SU-DHL-6 (cell line): ENCODE measurements around the gene KRT6A.
"Not testable (repeated sequence)": the region's sequence is repeated elsewhere in the genome, so short reads cannot be mapped to it uniquely, and the experiment has no call there.

Experiments used
- H2AFZ ChIP-seq: fragments of 200-600 bp; sonication (generic); 2 replicates; pipeline ENCODE4 v1.6.1; 2014; ENCODE audit warnings: low read depth, mild to moderate bottlenecking, moderate library complexity, mixed read lengths, antibody characterized with exemption, low read length; ENCODE audit not compliant: severe bottlenecking
- H3F3A ChIP-seq: fragments of 200-600 bp; shearing (Covaris generic); 2 replicates; pipeline ENCODE4 v1.6.0; 2016; ENCODE audit warnings: antibody characterized with exemption, mild to moderate bottlenecking; ENCODE audit not compliant: insufficient read depth
- H3K27ac ChIP-seq: fragments of 200-600 bp; sonication (generic); 2 replicates; pipeline ENCODE4 v1.5.1; 2016; ENCODE audit warnings: low read depth, mild to moderate bottlenecking, low read length, moderate library complexity, mixed read lengths
- H3K27me3 ChIP-seq: fragments of 200-600 bp; sonication (generic), shearing (Covaris generic); 2 replicates; pipeline ENCODE4 v1.6.0; 2014; ENCODE audit warnings: mild to moderate bottlenecking, low read length
- H3K36me3 ChIP-seq: fragments of 200-600 bp; sonication (generic); 2 replicates; pipeline ENCODE4 v1.6.1; 2014; ENCODE audit warnings: mild to moderate bottlenecking, low read length, mixed read lengths
- H3K4me2 ChIP-seq: fragments of 300-600, 200-600 bp; shearing (Covaris generic), sonication (generic); 2 replicates; pipeline ENCODE4 v1.6.0; 2014; ENCODE audit warnings: low read length, low read depth, mild to moderate bottlenecking; ENCODE audit not compliant: poor library complexity, severe bottlenecking
- H3K4me3 ChIP-seq: fragments of 200-600 bp; sonication (generic); 2 replicates; pipeline ENCODE4 v1.5.1; 2014; ENCODE audit warnings: antibody characterized with exemption, low read length, mild to moderate bottlenecking, mixed read lengths; ENCODE audit not compliant: insufficient read depth, poor library complexity, severe bottlenecking
- H3K79me2 ChIP-seq: fragments of 200-600 bp; sonication (generic); 2 replicates; pipeline ENCODE4 v1.6.1; 2014; ENCODE audit warnings: mild to moderate bottlenecking, low read length, moderate library complexity; ENCODE audit not compliant: insufficient read depth
- H3K9ac ChIP-seq: fragments of 200-600 bp; sonication (generic); 2 replicates; pipeline ENCODE4 v1.7.0; 2014; ENCODE audit warnings: mild to moderate bottlenecking, low read length
- H3K9me2 ChIP-seq: fragments of 200-600 bp; sonication (generic); replicated peaks from 2 replicates; pipeline ENCODE4 v1.6.1; 2014; ENCODE audit warnings: low read length; ENCODE audit not compliant: insufficient read depth
- H3K9me3 ChIP-seq: fragments of 200-600 bp; sonication (generic); 2 replicates; pipeline ENCODE4 v1.6.1; 2014; ENCODE audit warnings: low read length, mixed read lengths; ENCODE audit not compliant: insufficient read depth
- H4K20me1 ChIP-seq: fragments of 200-600 bp; sonication (generic); 2 replicates; pipeline ENCODE4 v1.6.1; 2014; ENCODE audit warnings: low read depth, mild to moderate bottlenecking, antibody characterized with exemption, low read length, moderate library complexity, mixed read lengths
- CTCF ChIP-seq: fragments of 200-600 bp; sonication (generic); IDR thresholded peaks from one replicate; pipeline ENCODE4 v1.5.1; 2017; ENCODE audit warnings: antibody characterized with exemption, mild to moderate bottlenecking, low read length, moderate library complexity; ENCODE audit not compliant: insufficient read depth, poor library complexity, severe bottlenecking
- EZH2phosphoT487 ChIP-seq: fragments of 200-600 bp; sonication (generic), shearing (Covaris generic); conservative IDR thresholded peaks from 2 replicates; pipeline ENCODE4 v1.6.1; 2018; ENCODE audit warnings: mild to moderate bottlenecking, antibody characterized with exemption, low read length, moderate library complexity, mixed read lengths

Gene KRT6A

GRCh38 chr12:52495389-52495788, 2.3 kb upstream of the KRT6A start:
- Histone ChIP-seq H3K9me3 (no peaks in the 10 kb centered on the region), H3F3A (no peaks in the 10 kb centered on the region), H3K9ac (no peak overlapping the region)

GRCh38 chr12:52494518-52494917, 1.5 kb upstream of the KRT6A start:
- Histone ChIP-seq H3K27me3 (no peaks in the 10 kb centered on the region), H3K4me3 (no peak overlapping the region), H3K9ac (no peak overlapping the region), H2AFZ (no peak overlapping the region), H3K36me3 (no peaks in the 10 kb centered on the region), H4K20me1 (no peaks in the 10 kb centered on the region), H3K27ac (no peak overlapping the region), H3F3A (no peaks in the 10 kb centered on the region), H3K4me2 (no peak overlapping the region), H3K9me2 (no peaks in the 10 kb centered on the region), H3K79me2 (no peaks in the 10 kb centered on the region), H3K9me3 (no peaks in the 10 kb centered on the region)
- TF ChIP-seq CTCF (no peak), EZH2phosphoT487 (no peak)

More at GRCh38 chr12:52495389-52495788, 2.3 kb upstream of the KRT6A start:
- H3K36me3 ChIP-seq = no peaks in the 10 kb centered on the region
- no peak overlapping the region for H3K4me3 ChIP-seq
- no peaks in the 10 kb centered on the region for H3K79me2 ChIP-seq
- TF ChIP-seq EZH2phosphoT487 = no peak
- TF ChIP-seq CTCF = no peak
- H3K27ac ChIP-seq = no peak overlapping the region
- H3K9me2 ChIP-seq = no peaks in the 10 kb centered on the region
- no peaks in the 10 kb centered on the region for H3K27me3 ChIP-seq
- no peaks in the 10 kb centered on the region for H4K20me1 ChIP-seq
- H3K4me2 ChIP-seq = no peak overlapping the region
- H2AFZ ChIP-seq = no peak overlapping the region

- Histone ChIP-seq H3K9ac (no peak overlapping the region), H3F3A (no peaks in the 10 kb centered on the region), H3K4me3 (no peak overlapping the region), H3K9me2 (no peaks in the 10 kb centered on the region), H4K20me1 (no peaks in the 10 kb centered on the region), H3K79me2 (no peaks in the 10 kb centered on the region), H3K4me2 (no peak overlapping the region), H3K36me3 (no peaks in the 10 kb centered on the region), H3K27ac (no peak overlapping the region), H3K9me3 (no peaks in the 10 kb centered on the region), H2AFZ (no peak overlapping the region), H3K27me3 (no peaks in the 10 kb centered on the region)
- no peak for TF ChIP-seq EZH2phosphoT487
- no peak for TF ChIP-seq CTCF
Observed at GRCh38 chr12:52494100-52494499, 1.0 kb upstream of the KRT6A start.

GRCh38 chr12:52492405-52492804, 652 bp downstream of the KRT6A start:
- H3K4me2 ChIP-seq, H3K9ac ChIP-seq, H3K79me2 ChIP-seq, H2AFZ ChIP-seq, H4K20me1 ChIP-seq, H3K9me2 ChIP-seq, H3K36me3 ChIP-seq, H3K9me3 ChIP-seq, H3F3A ChIP-seq, H3K27me3 ChIP-seq, H3K27ac ChIP-seq, H3K4me3 ChIP-seq: not testable (repeated sequence)

GRCh38 chr12:52491495-52491894, 1.6 kb downstream of the KRT6A start:
- not testable (repeated sequence) for H3K9me3 ChIP-seq, H3K36me3 ChIP-seq, H3K4me2 ChIP-seq, H3K27ac ChIP-seq, H3K79me2 ChIP-seq, H4K20me1 ChIP-seq, H3K9ac ChIP-seq, H3K4me3 ChIP-seq, H3K9me2 ChIP-seq, H3F3A ChIP-seq, H2AFZ ChIP-seq, H3K27me3 ChIP-seq
